GM19463 (cell line): ENCODE data around the gene MACROH2A1.
"Not testable (repeated sequence)": the region's sequence is repeated elsewhere in the genome, so short reads cannot be mapped to it uniquely, and the experiment has no call there.

Source experiments
- ATAC-seq: cut with Tn5 transposase; IDR thresholded peaks from one replicate; pipeline ENCODE4 v1.9.1; 2021; ENCODE audit warnings: mild to moderate bottlenecking, moderate library complexity; ENCODE audit not compliant: unreplicated experiment

The MACROH2A1 gene

DNA sequence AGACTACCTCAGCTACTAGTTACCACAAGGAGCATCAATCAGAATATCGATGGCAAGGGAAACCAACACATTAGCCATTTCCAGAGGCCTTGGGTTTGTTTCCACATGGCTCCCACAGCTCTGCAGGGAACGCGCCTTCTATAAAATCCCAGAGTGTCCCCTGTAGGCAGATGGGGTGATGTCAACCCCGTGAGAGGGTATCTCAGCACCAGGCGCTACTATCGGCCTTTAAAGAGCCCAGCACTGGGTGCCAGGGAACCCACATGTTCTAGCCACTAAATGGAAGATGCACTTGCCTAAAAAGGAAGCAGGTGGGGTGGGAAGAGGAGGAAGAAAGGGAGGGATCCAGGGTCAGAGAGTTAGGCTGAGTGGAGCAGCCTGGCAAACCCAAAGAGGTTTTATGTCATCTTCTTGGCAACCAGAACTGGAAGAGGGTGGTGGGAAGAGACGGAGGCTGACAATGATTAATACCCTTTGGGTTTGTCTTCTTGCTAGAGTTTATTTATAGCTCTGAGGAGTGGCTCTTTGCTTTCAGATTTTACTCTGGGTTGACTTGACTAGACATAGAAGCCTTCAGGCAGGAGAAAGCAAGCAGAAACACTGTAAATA, 19.9 kb downstream of the MACROH2A1 start:
- no peak for ATAC-seq

DNA sequence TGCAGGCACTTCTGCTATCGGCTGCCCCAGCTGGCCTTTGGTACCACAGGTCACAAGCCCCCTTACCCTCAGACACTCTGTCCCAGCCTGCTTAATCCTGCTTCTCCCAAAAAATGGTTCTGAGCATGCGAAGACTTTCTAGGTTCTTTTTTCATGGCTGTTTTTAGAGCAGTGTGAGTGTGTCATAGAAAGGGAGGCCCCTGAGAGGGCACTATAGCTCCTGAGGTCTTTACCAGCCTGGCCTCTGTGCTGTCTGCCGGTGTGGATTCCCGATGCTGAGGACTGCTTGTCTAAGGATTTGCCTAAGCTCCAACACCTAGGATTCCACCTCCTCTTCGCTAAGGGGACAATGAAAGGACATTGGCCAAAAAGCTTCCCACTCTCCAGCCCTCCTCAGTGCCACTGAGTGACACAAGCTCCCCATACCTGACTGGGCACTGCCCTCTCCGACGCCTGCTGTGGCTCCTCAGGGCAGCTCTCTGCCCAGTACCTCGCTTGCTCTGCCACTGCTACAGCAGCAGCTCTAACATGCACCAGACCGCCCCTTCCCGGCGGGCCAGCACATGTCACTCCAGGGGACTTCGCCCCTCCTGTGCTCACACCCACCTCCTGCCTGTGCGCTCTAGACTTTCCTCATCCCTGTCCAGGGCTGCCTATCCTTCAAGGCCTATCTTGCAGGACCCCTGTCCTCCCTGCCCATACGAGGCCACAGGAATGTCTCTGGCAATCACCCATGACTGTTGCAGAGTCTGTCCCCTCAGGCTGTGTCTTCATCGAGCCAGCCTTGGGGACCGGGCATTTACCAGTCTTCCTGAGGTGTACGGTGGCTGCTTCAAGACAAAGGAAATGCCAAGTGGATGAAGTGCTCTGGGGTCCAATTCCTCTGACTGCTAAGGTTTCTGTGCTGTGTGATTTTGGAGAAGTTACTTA, 21.0 kb downstream of the MACROH2A1 start:
- ATAC-seq: no peak

DNA sequence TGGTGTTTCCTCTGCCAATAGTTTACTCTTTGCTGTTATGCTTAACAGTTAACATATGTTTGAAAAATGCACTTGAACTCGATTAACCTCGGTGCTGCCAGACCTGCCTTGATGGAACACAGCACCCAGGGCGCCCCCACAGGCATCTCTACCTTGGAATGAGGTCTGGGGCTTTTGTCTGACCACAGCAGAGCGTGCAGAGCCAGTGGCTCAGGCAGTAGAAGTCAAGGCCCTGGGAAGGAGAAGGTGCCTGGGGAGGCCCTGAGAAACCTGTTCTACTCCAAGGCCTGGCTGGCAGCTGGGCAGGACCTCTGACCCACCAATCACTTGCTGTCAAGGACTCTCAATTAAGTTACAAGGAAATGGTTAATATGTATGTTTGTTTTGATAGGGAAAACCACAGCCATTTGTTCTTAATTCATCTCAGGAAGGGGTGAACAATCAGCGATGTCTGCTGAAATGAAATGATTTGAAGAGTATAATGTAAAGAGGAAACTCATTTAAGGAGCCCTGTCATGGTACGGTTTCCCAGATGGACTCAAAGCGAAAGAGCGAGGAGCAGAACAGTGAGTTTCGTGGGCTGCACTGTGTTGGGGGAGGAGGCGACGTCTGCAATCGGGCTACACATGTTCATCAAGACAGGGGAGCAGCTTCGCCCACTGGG, 21.9 kb downstream of the MACROH2A1 start:
- ATAC-seq: peak; percentile 87

DNA sequence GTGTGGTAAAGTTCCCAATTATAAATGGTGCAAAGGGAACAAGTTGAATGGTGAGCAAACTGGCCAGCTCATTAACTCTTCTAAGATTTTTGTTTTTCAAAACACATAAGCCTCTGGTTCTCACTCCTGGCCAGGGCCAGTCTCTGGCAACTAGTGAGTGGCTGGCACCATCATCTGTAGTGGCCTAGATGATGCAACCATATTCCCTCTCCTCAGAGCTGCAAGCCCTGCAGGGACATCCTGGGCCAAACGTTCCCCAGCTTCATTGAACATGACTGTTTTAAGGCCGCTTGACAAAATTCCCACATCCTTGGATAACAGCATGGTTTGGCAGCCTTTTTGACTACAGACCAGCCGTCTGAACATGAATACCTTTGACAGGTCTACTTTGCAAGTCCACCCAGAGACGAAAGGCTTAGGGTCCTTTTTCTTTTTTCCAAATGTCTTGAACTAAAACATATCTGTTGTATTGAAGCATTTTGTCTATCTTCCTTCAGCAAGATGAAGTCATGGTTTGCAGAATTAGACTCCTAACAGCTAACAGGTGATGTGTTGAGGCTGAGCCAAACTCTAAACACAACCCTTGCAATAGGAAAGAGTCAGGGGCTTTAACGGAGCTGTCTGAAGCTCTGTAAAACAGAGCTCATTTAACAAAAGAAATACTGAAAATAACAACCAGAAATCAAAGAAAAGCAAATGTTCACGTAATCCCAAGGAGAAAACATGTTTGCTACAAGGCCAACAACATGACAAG, 23.8 kb downstream of the MACROH2A1 start:
- no peak for ATAC-seq

DNA sequence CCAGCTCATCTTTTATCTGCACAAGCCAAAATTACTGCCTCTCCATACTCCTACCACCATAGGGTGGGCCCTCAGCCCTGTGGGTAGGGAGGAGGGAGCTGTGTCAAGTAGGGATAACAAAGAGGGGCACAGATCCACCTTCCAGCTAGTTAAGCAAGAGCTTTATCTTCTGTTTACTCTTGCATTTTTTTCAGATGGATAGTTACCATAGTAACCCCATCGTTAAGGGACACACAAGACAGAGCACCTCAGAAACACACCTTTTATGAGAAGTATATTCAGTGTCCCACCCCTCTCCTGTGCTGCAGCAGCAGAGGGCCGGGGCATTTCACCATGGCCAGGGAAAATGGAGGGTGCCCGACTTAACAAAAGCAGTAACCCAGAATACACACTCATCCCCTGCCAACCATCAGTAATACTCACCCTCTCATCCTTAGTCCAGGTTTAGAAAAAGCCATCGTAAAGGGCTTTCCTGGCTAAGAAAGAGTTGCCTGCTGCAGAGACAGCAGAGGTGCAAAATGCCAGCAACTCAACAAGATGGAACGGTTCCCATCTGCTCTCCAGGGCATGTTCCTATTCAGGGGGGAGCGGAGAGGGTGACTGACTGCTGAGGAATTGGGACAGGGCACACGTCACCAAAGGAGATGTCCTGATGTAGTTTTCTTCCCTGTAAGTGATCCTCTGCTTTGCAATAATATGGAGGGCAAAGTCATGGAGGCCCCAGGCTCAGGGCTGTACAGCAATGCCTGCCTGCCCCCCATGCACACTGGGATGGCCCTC, 25.1 kb downstream of the MACROH2A1 start:
- ATAC-seq: no peak

DNA sequence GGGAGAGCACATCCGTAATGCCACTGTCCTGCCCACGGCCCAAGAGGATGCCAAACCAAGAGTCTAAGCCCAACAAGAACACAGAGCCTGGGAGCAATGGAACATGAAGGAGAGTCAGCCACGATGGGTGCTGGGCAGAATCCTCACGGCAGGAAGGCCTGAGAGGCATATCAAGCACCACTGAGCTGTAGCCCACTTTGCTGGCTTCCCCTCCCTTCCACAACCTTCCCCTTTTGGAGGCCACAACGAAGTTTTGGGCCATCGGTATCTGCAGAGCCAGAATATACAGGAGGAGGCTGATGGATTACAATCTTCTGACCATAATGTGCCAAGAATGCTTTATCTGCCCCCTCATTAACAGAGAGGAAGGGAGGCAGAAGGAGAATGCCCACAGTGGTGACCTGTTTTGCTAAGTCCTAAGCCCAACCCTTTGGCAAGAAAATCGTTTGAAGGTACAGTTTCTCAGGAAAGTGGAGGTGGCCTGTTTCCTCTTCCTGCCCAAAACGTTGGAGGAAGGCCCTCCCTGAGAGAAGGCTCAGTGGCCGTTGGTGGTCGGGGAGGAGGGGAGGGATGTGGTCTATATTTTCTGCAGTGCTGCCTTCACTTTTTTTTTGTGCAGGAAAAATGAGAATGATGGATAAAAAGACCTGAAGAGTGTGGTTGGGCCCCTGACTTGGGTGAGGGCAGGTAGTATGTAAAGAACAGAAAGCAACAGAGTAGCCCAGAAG, 26.2 kb downstream of the MACROH2A1 start:
- no peak for ATAC-seq

DNA sequence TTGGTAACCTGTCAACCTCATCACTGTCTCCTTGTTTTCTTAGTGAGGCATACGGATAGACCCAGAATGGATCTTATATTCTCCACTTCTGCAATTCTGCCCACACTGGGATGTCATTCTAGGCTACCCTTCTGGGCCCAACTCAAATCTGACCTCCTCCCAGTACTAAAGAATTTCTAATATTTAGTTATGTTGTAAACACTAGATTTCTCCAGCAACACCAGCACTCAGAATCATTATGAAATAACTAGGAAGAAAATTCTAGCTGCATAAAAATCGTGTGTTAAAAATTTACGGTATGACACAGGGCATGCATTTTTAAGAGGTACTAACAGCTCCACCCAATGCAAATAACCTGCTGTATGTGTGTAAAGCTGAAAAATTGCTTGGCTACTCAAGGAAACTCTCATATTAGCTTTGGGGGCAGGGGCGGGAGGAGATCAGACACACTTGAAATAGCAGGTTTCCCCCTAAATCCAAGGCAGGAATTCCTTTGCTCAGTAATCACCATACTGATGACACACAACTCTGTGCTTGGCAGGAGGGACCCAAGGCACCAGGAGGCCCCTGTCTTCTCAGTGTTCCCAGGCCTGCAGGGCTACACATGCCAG, 27.3 kb downstream of the MACROH2A1 start:
- ATAC-seq: no peak

DNA sequence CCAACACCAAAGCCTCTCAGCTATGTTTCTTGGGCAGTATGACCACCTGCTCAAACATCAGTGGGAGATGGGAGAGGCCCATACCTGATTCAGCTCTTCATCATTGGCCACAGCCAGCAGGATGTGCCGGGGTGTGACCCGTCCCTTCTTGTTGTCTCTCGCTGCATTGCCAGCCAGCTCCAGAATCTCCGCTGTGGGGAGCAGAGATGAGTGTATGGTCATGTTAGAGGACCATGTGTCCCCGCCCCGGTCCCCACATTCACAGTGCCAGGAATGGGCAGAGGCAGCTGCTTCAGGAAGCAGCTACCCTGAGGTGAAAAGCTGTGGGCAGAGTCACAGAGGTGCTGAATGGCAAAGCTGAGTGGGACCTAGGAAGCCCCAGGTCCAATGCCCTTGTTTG, 29.1 kb downstream of the MACROH2A1 start:
- ATAC-seq: no peak

DNA sequence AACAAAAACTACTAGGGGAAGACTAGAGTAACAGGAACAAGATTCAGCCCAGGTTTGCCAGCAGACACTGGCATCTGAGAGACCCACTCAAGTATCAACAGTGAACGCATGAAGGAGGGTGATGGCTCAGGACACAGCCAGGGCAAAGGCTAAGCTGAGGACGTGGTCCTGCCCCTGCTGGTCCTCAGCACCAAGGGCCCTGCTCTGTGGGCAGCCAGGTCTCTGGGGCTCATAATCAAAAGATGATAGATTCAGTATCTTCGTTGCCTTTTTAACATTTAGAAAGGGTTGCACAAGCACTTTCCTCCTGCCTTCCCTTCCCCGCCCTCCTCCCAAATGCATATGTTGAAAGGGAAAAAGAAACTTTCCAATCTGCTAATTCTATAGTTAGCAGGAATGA, 31.5 kb downstream of the MACROH2A1 start:
- ATAC-seq: no peak

DNA sequence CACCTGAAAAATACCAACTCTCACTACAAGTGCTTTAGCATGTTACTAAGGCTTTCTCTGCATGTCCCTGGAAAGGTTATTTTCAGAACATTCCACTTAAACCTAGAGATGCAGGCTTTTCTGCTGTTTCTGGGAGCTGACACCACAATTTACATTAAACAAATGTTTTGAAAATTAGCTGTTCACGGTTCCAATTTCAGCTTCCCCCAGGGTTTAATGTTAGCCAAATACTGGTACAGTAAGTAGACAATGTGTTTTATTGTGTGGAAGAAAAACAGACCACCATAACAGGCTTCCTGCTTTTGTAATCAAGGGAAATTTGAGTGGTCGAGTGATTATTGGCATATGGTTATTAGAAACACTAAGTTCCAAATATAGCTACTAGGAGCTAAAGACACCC, 32.0 kb downstream of the MACROH2A1 start:
- ATAC-seq: no peak

DNA sequence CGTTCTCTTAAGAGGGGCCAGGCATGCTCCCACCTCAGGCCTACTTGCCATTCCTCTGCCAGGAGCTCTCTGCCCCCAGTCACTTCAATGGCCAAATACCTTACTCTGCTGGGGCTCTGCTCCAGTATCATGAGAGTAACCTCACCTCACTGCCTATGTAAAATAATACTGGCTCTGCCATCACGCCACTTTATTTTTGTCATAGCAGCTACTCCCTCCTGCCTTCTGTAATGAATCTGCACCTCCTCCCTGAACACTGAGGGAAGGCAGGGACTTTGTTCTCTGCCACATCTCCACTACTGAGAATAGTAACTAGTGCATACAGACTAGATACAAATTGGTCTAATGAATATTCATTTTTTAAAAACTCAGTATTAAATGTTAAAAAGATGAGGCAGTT, 33.8 kb downstream of the MACROH2A1 start:
- no peak for ATAC-seq

DNA sequence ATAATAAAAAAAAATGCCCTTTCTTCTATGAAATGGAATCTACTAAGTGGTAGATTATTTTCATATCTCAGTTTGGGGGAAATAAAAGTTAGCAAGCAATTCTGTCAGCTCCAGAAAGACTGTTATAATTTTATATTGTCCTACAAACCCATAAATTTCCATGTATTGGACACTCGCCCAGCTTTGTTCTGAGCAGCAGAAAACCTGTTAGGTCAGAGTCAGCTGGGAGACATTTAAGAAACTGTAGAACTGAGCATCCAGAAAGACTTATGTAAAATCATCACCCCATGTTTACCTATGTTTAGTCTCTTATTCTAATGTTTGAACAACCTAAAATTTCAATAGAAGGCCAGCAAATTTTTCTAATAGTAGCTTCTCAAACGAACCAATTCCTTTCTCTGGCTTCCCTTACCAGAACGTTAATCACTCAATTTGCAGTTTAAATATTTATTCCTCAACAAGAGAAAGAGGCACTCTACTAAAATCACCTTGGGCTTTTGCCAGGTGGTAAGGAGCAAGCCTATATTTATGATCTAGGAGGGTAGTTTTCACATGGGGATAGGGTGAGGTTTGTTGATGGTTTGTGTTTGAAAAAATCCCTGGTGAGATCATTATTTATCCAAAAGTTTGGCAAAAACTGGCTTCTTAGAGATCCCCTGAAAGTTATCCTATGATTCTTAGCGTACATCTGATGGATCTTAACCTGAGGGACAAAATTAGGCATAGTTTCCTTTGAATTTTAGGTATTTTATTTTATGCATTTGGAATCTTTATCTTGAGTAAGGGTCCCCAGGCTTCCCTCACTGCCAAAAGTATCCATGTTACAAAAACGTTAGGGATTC, 34.4 kb downstream of the MACROH2A1 start:
- no peak for ATAC-seq

DNA sequence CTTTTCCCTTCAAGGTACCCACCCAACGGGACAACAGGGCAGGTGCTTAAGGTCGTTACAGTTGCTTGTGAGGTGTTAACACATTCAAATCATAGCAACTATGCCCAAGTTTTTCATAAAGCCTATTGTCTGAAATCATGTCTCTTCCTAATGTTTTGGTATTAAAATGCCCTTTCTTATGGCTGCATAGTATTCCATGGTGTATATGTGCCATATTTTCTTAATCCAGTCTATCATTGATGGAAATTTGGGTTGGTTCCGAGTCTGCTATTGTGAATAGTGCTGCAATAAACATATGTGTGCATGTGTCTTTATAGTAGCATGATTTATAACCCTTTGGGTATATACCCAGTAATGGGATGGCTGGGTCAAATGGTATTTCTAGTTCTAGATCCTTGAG, 35.7 kb downstream of the MACROH2A1 start:
- ATAC-seq: not testable (repeated sequence)

DNA sequence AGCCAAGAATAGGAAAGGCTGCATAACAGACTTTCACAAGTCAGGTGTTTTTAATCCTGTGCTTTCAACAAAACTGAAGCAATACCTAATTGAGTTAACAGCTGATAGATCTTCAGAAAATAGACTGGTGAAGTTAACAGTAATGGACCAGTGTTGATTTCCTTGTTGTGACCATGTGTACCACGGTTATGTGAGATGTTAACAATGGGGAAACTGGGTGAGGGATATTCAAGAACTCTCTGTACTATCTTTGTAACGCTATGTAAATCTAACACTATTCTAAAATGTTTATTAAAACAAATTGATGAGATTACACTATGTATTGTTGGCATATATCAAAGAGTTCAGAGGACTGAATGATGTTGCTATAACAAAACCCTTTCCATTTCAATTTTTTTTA, 36.9 kb downstream of the MACROH2A1 start:
- no peak for ATAC-seq

DNA sequence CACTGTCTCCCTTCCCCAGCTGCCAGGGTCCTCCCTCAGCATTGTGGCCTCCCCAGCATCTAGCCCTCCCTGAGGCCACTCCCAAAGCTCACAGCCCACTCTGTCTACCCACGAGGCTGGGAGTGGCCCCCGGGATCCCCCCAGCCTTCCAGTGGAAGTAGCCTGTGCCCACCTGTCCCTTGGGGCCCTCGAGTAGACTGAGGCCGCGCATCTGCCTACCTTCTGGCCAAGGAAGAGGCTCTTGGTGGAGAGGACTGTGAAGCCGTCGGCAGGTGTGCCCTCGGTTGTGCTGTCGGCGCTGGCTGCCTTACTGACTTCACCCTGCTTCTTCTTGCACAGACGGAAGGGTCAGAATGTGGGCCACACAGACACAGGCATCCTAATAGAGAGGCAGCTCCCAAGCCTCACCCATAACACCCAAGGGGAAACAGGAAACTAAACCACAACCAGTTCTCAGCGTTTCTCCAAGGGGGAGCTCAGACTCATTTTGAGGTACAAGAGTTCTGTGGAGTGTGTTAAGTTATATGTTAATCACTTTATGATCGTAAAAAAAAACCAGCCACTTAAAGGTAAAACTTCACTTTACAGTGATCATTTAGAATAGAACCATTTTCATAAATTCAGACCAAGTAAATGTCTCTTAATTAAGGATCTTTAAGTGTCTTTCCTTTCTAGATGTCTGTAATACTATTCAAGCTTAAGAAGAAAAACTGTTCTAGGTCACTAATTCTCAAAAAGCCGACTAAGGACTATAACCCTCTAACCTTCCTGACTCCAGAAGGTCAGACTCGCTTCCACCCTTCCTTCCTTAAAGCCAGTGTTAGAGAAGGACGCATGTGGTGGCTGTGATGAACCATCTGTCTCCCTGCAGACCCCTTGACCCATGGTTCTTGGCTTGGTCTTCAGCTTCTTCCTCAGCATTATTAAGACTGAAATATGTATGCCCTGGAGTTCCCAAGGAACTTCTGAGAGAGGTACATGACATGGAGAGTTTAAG, 38.5 kb downstream of the MACROH2A1 start:
- ATAC-seq: no peak

DNA sequence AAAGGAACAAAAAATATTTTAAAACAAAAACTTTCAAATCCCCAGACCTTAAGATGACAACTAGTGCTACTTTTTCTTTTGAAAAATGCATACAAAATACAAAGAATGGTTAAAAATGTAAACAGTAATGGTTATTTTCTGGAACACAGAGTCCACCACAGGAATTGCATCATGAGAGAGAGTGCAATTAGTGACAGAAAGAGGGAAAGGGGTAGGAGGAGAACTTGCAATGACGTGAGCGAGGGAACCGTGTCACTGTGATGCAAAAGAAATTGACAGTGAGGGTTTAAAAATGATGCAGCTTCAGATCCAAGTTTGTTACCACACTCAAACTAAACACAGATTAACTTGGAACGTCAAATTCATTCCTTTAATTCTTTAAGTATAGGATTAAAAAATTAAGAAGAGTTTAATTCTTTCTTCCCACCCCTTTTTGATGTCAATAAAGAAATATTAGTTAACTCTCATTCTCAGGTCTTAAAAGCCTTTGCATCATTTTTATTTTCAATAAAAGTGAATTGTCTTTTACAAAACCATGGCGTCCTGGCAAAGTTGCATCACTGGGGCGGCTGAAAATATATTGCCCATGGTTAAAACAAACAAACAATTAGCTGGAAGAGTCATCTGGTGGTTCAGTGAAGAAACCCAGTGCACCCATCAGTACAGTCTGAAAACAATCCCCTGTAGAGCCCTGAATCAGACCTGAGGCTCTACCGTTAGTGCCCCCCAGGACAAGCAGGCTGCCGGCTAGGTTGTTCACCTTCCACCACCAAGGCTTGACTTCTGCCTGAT, 39.5 kb downstream of the MACROH2A1 start:
- no peak for ATAC-seq
